ENCODE data around the gene XXYLT1.

DNA sequence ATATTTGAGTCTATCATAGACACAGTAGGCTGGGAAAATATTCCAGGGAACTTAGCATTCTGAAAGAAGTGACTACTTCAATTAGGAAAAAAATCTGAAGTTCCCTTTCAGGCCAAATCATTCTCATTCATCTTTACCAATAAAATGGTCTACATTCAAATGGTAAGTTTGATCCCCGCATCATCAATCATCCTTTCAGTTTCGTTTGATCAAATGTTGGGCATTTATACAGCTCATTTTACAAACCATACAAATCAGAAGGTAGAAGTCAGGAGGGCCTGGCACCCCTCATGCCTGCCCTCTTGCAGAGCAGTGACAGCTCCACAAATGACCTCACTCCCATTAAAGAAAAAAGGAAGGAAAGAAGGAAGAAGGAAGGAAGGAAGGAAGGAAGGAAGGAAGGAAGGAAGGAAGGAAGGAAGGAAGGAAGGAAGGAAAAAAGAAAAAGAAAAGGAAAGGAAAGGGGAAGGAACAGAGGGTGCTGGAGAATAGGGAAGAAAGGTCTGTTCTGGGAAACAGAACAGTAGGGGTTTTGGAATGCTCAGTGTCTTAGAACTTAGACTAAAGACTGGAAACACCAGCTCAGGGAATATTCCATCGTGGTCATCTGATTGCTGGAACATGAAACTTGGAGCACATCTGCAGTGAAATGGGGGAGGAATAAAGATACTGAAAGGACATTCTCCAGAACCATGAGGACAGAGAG is 86.1 kb downstream of the XXYLT1 start:
- no peak for TF ChIP-seq EZH2 (IDR thresholded peaks at IDR 0.05; ENCODE audit: borderline replicate concordance, low read depth, low read length, poor library complexity, severe bottlenecking)
- TF ChIP-seq, protein P1, sequence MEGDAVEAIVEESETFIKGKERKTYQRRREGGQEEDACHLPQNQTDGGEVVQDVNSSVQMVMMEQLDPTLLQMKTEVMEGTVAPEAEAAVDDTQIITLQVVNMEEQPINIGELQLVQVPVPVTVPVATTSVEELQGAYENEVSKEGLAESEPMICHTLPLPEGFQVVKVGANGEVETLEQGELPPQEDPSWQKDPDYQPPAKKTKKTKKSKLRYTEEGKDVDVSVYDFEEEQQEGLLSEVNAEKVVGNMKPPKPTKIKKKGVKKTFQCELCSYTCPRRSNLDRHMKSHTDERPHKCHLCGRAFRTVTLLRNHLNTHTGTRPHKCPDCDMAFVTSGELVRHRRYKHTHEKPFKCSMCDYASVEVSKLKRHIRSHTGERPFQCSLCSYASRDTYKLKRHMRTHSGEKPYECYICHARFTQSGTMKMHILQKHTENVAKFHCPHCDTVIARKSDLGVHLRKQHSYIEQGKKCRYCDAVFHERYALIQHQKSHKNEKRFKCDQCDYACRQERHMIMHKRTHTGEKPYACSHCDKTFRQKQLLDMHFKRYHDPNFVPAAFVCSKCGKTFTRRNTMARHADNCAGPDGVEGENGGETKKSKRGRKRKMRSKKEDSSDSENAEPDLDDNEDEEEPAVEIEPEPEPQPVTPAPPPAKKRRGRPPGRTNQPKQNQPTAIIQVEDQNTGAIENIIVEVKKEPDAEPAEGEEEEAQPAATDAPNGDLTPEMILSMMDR (conservative IDR thresholded peaks at IDR 0.05; ENCODE audit: low read depth, low read length): no peak
